ENCODE measurements around the gene HHIP.
"Not testable (repeated sequence)": the region's sequence is repeated elsewhere in the genome, so short reads cannot be mapped to it uniquely, and the experiment has no call there.

The HHIP gene

DNA sequence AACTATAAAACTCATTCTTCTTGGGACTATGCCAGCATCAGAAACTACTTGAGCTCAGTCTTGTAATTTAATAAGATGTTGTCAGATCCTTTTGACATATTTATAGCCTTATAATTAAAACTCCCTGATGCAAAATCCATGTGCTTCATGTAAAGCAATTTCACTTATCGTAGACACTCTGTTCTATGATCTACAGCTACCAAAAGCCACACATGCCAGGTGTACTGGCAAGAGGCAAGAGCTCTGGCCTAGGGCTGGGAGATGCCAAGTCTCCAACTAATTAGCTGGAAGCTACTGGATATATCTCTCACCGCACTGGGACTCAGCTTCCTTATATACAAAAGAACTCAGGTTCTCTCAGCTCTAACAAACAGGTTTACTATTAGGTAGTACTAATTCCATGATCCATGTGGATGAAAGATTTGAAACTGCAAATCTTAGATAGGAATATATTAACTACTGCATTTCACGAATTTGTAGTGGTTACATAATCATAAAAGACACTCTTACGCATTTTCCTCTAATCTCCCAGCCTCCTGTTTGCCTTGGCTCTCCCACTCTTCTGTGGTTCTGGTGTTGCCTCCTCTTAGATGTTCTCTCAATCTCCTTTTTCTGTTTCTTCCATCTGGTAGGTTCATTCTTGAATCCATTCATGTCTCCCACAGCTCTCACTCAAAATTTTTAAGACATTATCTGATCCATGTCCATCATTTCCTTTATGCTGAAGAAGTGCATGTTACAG lies 103.0 kb downstream of the HHIP start:
- Histone ChIP-seq H4K20me1 (ENCODE audit: insufficient read depth) (no peaks in the 10 kb centered on the region), H3K4me2 (no peak overlapping the region), H2AFZ (ENCODE audit: low read depth) (no peak overlapping the region), H3K4me1 (ENCODE audit: low read depth, poor library complexity, severe bottlenecking) (no peaks in the 10 kb centered on the region), H3K36me3 (ENCODE audit: insufficient read depth) (no peaks in the 10 kb centered on the region), H3K79me2 (ENCODE audit: insufficient read depth, low read depth) (no peaks in the 10 kb centered on the region), H3K9ac (no peak overlapping the region), H3K27ac (no peak overlapping the region), H3K27me3 (ENCODE audit: insufficient read depth, low read depth) (no peaks in the 10 kb centered on the region), H3K4me3 (IDR thresholded peaks at IDR 0.05; ENCODE audit: insufficient read depth, low read depth, low read length) (no peak overlapping the region)
- TF ChIP-seq, protein P1, sequence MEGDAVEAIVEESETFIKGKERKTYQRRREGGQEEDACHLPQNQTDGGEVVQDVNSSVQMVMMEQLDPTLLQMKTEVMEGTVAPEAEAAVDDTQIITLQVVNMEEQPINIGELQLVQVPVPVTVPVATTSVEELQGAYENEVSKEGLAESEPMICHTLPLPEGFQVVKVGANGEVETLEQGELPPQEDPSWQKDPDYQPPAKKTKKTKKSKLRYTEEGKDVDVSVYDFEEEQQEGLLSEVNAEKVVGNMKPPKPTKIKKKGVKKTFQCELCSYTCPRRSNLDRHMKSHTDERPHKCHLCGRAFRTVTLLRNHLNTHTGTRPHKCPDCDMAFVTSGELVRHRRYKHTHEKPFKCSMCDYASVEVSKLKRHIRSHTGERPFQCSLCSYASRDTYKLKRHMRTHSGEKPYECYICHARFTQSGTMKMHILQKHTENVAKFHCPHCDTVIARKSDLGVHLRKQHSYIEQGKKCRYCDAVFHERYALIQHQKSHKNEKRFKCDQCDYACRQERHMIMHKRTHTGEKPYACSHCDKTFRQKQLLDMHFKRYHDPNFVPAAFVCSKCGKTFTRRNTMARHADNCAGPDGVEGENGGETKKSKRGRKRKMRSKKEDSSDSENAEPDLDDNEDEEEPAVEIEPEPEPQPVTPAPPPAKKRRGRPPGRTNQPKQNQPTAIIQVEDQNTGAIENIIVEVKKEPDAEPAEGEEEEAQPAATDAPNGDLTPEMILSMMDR (conservative IDR thresholded peaks at IDR 0.05; ENCODE audit: low read depth, low read length), result no peak

GRCh38 chr4:144750348-144750747 lies 104.4 kb downstream of the HHIP start:
- H3K4me1 ChIP-seq (ENCODE audit: low read depth, poor library complexity, severe bottlenecking), result no peaks in the 10 kb centered on the region
- TF ChIP-seq, protein P1 (conservative IDR thresholded peaks at IDR 0.05; ENCODE audit: low read depth, low read length), result no peak
- no peaks in the 10 kb centered on the region for H3K79me2 ChIP-seq (ENCODE audit: insufficient read depth, low read depth)
- no peak overlapping the region for H3K4me2 ChIP-seq
- no peaks in the 10 kb centered on the region for H3K36me3 ChIP-seq (ENCODE audit: insufficient read depth)
- H3K27me3 ChIP-seq (ENCODE audit: insufficient read depth, low read depth), result no peaks in the 10 kb centered on the region
- H3K4me3 ChIP-seq (IDR thresholded peaks at IDR 0.05; ENCODE audit: insufficient read depth, low read depth, low read length), result no peak overlapping the region
- H4K20me1 ChIP-seq (ENCODE audit: insufficient read depth), result no peaks in the 10 kb centered on the region
- H3K9ac ChIP-seq, result no peak overlapping the region
- no peak overlapping the region for H2AFZ ChIP-seq (ENCODE audit: low read depth)
- no peak overlapping the region for H3K27ac ChIP-seq

- H3K4me3 ChIP-seq (IDR thresholded peaks at IDR 0.05; ENCODE audit: insufficient read depth, low read depth, low read length), result no peak overlapping the region
- no peaks in the 10 kb centered on the region for H3K36me3 ChIP-seq (ENCODE audit: insufficient read depth)
- no peaks in the 10 kb centered on the region for H4K20me1 ChIP-seq (ENCODE audit: insufficient read depth)
- TF ChIP-seq, protein P1 (conservative IDR thresholded peaks at IDR 0.05; ENCODE audit: low read depth, low read length), result no peak
- H3K9ac ChIP-seq, result no peak overlapping the region
- no peaks in the 10 kb centered on the region for H3K79me2 ChIP-seq (ENCODE audit: insufficient read depth, low read depth)
- no peak overlapping the region for H3K4me2 ChIP-seq
- H3K4me1 ChIP-seq (ENCODE audit: low read depth, poor library complexity, severe bottlenecking), result no peaks in the 10 kb centered on the region
- no peaks in the 10 kb centered on the region for H3K27me3 ChIP-seq (ENCODE audit: insufficient read depth, low read depth)
- no peak overlapping the region for H3K27ac ChIP-seq
- H2AFZ ChIP-seq (ENCODE audit: low read depth), result no peak overlapping the region
Observed at GRCh38 chr4:144754562-144755410, 108.8 kb downstream of the HHIP start.

DNA sequence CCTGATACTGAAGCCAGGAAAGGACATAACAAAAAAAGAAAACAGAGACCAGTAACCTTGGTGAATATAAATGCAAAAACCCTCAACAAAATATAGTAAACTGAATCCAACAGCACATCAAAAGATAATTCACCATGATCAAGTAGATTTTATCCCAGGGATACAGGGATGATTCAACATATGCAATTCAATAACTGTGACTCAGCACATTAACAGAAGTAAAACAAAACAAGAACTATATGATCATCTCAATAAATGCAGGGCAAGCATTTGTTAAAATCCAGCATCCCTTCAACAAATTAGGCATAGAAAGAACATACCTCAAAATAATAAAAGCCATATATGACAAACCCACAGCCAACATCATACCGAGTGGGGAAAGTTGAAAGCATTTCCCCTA lies 112.0 kb downstream of the HHIP start:
- Histone ChIP-seq H3K27ac (no peak overlapping the region), H3K9ac (no peak overlapping the region), H3K79me2 (ENCODE audit: insufficient read depth, low read depth) (no peaks in the 10 kb centered on the region), H3K36me3 (ENCODE audit: insufficient read depth) (no peaks in the 10 kb centered on the region), H2AFZ (ENCODE audit: low read depth) (no peak overlapping the region), H3K4me3 (IDR thresholded peaks at IDR 0.05; ENCODE audit: insufficient read depth, low read depth, low read length) (no peak overlapping the region), H3K4me1 (ENCODE audit: low read depth, poor library complexity, severe bottlenecking) (no peaks in the 10 kb centered on the region), H3K27me3 (ENCODE audit: insufficient read depth, low read depth) (no peaks in the 10 kb centered on the region), H3K4me2 (no peak overlapping the region), H4K20me1 (ENCODE audit: insufficient read depth) (no peaks in the 10 kb centered on the region)
- TF ChIP-seq, protein P1 (conservative IDR thresholded peaks at IDR 0.05; ENCODE audit: low read depth, low read length), result no peak

DNA sequence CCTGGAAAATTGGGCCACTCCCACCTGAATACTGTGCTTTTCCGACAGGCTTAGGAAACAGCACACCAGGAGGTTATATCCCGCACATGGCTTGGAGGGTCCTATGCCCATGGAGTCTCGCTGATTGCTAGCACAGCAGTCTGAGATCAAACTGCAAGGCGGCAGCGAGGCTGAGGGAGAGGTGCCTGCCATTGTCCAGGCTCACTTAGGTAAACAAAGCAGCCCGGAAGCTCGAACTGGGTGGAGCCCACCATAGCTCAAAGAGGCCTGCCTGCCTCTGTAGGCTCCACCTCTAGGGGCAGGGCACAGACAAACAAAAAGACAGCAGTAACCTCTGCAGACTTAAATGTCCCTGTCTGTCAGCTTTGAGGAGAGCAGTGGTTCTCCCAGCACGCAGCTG lies 122.9 kb downstream of the HHIP start:
- H3K4me1 ChIP-seq (ENCODE audit: low read depth, poor library complexity, severe bottlenecking), result not testable (repeated sequence)

More for the DNA sequence above, 122.9 kb downstream of the HHIP start:
- not testable (repeated sequence) for H3K36me3 ChIP-seq (ENCODE audit: insufficient read depth); H3K27me3 ChIP-seq (ENCODE audit: insufficient read depth, low read depth); H3K79me2 ChIP-seq (ENCODE audit: insufficient read depth, low read depth); H2AFZ ChIP-seq (ENCODE audit: low read depth); H3K27ac ChIP-seq; H3K4me3 ChIP-seq (IDR thresholded peaks at IDR 0.05; ENCODE audit: insufficient read depth, low read depth, low read length); H3K4me2 ChIP-seq; H4K20me1 ChIP-seq (ENCODE audit: insufficient read depth); H3K9ac ChIP-seq
